Amygdala (tissue), 56 donors: ENCODE data around the gene COL5A1.

ENCODE experiments used
- DNase-seq, 56 donors: peaks; one replicate each; lab custom pipeline; 2025; lab: John Stamatoyannopoulos, UW

COL5A1 gene

DNA sequence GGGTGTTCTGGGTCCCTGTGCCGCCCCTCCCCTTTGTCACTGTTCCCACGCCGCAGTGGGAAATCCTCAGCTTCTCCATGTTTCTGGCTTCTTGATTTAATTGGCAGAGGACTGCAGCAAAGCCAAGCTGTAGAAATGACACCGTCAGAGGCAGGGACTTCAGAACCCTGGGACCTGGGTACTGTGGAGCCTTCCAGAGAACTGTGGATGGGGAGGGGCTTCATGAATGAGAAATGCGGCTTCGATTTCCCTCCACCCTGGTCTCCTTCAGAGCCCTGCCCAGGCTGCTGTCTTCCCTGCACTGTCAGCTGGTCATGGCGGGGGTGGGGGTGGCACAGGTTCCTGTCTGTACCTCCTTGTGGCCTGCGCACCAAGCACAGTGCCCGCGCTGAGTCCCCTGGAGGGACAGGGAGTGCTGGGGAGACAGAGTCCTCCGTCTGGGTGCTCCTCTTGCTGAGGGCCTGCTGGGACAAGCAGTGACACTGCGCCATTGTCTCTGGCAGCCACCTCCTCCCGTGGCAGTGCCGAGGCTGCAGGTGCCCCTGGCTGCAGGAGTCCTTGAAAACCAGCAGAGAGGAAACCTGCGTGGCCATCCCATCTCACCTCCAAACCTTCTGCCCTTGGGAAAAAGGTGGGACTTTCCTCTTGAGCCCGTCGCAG is 47.2 kb downstream of the COL5A1 start:
- no peak for DNase-seq

DNA sequence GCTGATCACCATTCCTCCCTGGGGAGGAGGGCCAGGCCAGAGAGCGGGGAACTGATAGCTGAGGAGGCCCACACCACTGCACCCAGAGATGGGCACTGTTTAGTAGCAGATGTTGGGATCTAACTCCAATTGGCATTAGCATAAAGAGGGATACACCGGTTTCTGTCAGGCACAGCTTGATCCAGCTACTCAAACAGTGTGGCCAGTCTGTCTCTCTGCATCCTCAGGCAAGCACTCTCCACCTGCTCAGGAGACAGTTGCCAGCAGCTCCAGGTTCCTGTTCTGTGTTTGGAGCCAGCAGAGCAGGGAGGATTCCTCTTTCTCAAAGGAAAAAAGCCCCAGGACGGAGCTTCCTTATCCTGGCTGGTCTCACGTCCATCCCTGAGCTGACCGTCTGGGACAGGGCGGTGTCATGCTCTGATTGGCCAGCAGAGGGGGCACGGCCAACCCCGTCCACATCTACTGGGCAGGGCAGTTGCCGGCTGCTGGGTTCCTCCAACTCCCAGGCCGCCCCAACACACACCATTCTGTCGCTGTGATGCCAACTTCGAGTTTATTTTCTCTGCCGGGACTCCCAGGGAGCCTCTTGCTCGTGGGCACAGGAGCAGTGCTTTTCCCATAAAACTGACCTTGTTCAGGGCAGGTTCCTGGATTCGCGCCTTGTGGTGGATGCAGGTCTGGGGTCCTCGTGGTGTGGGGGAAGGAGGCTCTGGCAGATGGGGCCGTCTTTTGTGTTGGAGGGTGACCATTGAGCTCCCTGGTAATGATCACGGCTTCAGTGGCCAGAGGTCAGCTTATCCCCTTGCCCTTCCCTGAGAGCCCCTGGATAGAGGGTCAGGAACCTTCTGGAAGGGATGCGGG is 47.9 kb downstream of the COL5A1 start:
- peak in 29 of 56 donors; percentile 3 to 65 (median 14) for DNase-seq

DNA sequence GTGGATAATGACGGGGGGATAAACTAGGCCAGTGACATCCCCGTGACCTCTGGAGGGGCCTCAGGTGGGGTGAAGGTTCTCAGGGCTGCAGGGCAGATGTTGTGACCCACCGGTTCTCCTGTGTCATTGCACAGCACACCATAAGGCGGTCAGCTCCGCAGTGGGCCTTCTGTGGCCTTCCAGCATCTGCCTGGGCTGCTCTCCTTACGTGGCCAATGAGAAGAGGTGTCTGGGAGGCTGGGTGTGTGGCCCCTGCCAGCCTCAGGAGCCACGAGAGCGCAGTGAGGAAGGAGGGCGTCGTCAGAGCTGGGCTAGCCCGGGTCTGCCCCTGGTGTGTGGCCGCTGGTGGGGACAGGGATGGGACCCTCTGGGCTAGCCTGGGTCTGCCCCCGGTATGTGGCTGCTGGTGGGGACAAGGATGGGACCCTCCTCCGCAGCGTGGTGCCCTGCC is 48.7 kb downstream of the COL5A1 start:
- DNase-seq, result no peak

DNA sequence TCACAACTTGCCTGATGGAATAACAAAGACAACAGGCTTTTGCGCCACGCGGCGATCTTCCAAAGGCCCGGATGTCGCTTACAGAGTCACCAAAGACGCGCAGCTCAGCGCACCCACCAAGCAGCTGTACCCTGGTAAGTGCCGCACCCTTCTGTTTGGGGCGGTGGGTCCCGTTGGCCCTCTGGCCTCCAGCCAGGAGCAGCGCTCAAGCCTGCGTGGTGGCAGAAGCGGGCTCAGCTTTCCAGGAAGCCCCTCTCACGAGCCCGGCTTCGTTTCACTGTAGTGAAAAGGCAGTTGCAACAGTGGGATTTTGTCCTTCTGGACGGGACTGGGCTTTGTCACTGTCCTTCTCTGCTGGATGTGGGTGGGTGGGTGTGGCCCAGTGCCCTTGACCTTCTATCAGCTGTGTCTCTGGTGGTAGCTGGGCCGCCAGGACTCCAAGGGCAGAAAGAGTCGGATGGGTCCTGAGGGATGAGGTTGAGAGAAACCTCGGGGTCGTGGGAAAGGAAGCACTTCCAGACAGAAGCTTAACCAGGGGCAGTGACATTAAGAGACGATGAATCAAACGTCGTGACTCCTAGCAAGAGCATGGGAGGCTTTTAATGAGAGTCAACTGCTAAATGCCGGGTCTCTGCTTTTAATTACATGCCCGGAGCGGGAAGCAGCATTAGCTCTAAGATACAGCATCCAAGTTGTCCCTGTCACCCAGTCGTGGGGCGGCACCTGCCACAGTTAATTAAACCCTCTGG is 49.5 kb downstream of the COL5A1 start:
- no peak for DNase-seq

DNA sequence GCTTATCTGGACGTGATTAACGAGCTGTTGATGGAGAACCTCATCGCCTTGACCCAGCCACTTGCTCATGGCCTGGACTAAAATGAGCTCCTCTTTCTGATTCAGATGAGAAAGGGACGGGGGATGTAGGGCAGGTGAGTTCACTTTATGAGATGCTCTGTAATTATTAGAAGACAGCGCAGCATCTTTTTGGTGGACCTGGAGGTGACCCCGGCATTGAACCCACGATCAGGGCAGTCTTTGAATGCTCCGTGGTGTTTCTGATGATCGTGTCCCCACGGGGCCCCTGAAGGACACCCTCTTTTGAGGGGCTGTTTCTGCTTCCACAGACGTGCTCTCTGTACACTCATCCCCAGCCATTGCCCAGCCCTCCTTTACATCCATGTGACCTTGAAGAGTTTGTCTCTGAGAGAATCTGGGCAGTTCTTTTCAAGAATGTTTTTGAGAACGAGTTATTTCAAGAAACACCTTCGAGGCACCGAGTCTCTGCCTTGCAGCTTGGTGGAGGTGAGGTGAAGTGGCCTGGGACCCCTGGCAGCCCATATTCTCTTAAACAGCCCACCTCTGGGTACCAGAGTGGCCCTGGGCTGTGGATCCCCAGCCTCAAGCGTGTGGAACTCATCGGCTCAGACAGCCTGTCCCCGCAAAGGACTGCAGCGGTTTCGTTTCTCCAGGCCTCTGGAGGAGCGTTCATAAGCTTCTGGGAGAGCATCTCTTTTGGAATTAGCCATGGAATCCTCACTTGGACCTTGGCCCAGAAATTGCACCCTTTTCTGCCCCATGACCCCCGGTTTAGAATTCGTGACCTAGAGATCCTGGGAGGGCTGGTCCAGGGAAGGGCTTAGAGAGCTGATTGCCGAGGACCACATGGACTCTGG is 50.3 kb downstream of the COL5A1 start:
- DNase-seq, result no peak

DNA sequence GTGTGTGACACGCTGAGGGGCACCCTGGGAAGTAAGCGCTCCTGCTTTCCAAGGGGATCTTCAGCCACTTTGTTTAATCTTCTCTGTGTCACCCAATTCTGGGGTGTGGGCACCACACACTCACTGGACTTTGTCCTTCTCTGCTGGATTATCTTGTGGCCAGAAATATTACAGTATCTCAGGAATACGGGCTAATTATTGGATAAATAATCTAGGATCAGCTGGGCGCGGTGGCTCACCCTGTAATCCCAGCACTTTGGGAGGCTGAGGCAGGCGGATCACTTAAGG is 50.9 kb downstream of the COL5A1 start:
- DNase-seq, result no peak

DNA sequence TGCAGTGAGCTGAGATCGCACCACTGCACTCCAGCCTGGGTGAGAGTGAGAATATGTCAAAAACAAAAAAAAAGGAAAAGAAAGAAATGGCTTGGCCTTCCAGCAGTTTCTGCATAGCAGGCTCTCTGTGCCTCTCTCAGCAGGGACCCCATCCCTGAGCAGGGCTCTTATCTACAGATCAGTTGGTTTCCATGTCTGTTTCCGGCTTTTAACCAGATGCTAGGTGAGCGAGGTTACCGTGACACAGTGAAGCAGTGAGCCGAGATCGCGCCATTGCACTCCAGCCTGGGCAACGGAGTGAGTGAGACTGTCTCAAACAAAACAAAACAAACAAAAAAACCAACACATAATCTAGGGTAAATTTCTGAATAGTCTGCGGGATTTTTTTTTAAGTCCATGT is 51.4 kb downstream of the COL5A1 start:
- DNase-seq, result no peak

DNA sequence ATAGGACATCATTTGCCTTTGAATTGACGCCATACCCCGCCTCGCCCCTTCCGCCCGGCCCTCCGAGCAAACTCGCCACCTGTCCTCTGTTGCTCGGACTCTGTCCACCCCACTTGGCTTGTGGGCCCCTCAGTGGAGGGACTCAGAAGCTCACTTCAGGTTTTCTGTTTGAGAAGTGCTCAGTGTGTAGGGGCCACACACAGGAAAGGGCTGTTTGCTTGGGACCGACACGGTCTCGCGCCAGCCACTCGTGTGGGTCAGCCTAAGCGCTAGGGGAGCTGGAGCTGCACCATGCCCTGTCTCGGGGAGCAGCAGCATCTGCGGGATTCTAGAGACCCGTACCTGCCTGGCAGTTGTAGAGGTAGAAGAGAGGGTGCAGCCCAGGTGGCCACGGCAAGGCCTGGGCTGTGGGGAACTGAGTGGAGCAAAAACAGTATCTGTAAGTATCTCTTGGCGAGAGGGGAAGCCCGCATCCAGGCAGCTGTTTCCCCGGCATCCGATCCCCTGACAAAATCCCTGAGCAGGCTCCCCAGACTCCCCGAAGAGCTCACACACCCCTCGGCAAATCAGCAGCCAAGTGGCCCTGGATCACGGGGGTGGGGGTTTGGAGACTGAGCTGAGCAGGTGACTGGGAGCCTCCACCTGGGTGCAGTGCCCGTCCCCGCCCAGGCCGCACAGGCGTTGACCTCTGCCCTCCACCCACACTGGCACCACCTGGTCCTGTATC is 52.2 kb downstream of the COL5A1 start:
- DNase-seq, result no peak

DNA sequence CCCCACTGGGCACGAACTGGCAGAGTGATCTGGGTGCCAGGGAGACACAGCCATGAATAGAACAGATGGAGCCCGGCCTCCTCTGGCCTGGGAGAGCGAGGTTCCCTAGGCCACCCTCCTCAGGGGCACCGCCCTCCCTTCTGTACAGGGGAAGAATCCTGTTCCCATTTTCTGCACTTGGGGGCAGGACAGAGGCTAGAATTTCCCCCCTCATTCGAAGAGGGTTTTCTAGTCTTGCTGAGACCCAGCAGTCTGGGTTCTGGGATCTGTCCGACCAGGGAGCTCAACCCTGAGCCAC is 52.7 kb downstream of the COL5A1 start:
- no peak for DNase-seq

DNA sequence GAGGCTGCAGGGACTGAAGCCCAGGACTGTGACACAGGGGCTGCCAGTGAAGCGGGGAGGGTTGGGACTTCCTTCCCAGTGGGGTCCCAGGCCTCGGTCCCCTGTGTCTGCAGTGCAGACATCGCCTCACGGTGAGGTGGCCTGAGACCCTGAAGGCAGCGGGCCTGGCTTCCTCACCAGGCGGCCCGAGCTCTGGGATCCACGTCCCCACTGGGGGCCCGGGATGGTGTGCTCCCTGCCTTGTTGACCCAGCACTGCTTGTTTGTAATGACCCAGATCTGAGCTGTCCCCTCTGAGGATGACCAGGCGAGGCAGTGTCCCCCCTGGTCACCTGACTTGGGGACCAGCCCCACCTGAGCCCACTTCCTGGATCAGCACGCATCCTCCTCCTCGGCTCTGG is 53.1 kb downstream of the COL5A1 start:
- DNase-seq, result no peak

DNA sequence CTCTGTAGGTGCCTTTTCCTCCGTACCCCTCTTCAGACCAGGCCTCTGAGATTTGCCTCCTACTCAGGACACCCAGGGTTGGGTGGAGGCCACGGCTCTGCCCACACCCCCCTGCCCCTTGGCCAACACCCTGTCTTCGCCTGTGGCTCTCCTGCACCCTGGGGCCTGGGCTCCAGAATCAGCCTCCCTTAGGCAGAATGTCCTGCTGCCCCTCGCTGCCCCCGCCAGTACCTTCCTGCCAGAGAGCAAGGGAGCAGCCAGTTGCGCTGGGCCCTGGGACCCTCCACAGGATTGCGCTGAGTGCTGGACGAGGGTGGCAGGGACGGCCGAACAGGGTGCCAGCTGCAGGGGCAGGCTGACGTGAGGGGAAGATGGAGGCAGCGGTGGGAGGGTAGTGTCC is 53.5 kb downstream of the COL5A1 start:
- no peak for DNase-seq

DNA sequence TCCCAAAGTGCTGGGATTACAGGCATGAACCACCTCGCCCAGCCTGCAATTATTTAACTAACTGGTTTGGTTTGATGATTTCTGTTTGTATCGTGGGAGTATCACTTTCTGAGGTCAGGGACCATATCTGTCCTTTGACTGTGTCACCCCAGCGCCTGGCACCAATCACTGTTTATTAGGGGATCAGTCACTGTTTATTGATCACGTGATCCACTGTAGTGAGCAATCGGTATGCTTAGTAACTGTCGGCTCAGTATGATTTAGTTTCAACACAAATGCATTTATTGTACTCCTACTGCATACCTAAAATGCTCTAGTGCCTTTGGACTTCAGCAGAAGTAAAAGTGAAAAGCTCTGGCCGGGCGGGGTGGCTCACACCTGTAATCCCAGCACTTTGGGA is 54.8 kb downstream of the COL5A1 start:
- DNase-seq, result no peak

DNA sequence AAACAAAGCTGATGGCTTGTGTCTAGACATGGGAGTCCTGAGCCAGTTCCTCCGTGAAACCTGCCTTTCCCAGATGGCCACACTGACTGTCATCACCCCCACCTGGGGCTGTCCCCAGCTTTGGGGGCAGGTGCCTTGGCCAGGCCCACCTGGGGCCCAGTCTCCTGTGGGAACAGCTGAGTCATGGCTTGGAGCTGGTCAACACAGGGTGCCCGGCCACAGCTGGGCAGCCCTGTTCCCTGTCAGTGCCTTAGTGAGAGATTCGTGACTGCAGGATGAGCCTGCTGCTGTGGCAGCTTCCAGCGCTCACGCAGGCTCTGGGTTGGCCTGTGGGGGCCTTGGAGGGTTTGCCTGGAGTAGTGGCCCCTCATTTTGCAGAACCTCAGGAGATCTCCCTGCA is 56.5 kb downstream of the COL5A1 start:
- no peak for DNase-seq

DNA sequence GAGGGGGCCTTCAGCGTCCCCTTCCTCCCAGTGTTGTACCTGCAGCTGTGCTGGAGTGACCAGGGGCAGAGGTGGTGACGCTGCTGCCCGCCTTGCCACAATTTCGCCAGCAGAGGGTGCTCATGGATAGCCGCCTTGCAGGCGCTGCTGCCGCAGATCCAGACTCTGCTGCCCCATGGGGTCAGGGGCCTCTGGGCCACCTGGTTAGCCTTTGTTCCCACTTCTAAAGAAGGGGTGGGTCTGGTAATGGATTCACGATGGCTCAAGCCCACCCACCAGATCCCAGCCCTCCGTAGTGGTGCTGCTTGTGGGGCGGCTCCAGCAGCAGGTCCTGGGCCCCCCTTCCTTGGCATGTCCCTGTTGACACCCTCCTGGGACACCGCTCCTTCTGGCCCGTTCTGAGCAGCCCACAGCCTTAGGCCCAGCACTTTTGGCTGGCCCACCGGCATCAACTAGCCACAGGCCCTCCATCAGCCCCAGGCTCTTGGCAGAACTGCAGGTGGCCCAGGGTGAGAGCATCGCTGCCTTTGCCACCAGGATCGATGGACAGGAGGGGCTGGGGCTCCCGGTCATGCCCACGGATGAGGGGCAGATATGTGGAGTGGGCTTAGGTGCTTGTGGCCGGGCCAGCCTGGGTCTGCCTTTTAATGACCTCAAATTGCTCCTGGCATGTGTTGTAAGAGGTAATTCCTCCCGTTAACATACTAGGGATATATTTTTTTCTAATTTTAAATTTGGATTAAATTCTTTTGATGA is 57.2 kb downstream of the COL5A1 start:
- DNase-seq, result peak in 36 of 56 donors; percentile 2 to 56 (median 30)

DNA sequence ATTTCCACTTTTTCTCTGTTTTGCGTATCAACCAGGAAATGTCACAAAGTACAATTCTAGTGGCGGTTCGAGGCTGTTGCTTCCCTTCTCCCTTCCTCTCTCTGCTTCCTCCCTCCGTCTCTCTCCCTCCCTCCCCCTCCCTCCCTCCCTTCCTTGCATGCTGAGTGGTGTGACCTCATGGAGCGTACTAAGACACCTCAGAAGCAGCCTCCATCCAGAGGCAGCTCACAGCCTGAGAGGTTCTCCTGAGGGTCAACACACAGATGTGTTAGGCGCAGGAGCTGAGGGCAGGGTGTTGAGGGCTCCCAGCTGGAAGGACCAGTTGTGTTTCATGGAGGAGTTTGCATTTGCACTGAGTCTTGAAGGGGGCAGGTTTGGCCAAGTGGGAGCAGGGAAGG is 57.7 kb downstream of the COL5A1 start:
- DNase-seq, result no peak

DNA sequence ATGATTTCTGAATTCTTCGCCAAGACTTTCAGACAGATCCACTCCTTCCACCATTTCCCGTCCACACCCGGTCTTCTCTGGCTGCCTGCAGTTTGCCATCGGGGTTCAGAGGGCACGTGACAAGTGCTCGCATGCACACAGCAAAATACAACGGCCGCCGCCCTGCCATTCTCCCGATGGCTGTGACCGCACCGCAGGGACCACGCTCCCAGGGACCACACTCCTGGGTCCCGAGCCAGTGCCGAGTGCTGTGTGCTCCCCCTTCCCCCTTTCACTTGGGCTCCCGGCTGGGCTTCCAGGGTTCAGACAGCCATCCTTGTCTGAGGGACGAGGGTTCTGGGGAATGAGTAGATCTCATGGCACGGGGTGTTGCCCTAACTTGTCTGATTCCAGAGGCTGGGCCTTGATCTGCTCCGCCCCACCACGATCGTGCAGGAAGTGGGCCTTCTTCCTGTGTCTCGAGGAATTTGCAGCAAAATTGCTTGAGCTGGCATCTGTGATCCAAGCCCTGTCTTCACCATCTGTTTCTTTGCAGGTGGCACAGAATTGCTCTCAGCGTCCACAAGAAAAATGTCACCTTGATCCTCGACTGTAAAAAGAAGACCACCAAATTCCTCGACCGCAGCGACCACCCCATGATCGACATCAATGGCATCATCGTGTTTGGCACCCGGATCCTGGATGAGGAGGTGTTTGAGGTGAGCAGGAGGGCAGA is 59.2 kb downstream of the COL5A1 start:
- no peak for DNase-seq

DNA sequence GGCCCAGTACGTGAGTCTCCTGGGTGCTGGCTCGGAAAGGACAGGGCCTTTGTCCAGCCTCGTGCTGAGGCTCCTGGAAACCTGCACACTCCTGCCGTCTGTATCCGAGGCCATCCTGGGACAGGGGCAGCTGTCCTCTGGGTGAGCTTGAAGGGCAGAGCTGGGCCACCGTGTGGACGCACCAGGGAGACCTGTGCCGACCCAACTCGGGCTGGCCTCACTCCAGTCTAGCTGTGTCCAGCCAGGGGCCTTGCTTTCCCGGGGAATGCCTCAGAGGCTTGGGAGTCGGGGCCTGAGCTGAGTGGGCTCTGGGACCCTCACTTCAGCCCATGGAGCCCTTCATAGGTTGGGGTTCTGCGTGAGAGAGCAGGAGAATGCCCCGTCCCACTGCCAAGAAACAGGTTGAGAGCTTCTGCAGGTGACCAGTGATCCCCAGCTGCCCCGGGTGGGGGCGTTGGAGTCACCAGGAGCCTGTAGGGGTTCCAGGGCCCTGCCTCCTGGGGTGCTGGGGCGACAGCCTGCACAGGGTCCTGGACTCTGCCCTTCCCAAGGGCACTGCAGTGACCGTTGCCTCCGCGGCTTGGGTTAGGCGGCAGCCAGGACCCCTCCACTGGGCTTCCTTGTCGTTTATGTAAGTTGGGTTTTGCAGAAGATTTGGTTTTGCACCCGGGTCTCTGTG is 60.1 kb downstream of the COL5A1 start:
- DNase-seq, result no peak

DNA sequence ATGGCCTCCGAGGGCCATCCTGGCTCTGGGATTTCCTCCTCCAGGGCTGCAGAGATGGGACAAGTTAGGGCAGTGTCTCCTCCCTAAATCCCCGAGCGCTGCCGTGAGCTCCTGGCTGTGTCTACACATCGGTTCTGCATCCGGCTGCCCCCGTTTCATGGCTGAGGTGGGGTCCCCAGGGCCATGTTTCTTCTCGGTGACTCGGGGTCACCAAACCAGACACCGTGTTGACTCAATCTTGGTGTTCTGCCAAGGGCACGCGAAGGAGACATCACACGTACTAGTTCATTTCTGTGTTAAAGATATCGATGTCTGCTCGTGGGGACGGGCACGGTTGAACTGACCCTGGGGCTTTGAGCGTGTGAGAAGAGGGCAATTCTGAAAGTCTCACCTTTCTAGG is 60.7 kb downstream of the COL5A1 start:
- DNase-seq, result no peak
